Muscle layer of colon (tissue), 2 donors: ENCODE measurements around the gene NEDD4L.

Experiments used
- H3K27ac ChIP-seq: one replicate; pipeline ENCODE4 v1.7.0; 2013; ENCODE audit warnings: low read depth, mild to moderate bottlenecking, low read length, moderate library complexity
- H3K27me3 ChIP-seq, 2 donors: one replicate each; pipeline ENCODE4 v1.7.0; 2013; ENCODE audit warnings: low read length in 2 of 2, mild to moderate bottlenecking in 2 of 2; ENCODE audit not compliant: insufficient read depth in 2 of 2, control insufficient read depth in 1 of 2
- H3K36me3 ChIP-seq: one replicate; pipeline ENCODE4 v1.7.0; 2013; ENCODE audit warnings: mild to moderate bottlenecking, low read length; ENCODE audit not compliant: insufficient read depth
- H3K4me1 ChIP-seq: one replicate; pipeline ENCODE4 v1.7.0; 2013; ENCODE audit warnings: mild to moderate bottlenecking, low read length; ENCODE audit not compliant: insufficient read depth
- H3K4me3 ChIP-seq, 2 donors: one replicate each; pipeline ENCODE4 v1.7.0; 2013; ENCODE audit warnings: low read length in 2 of 2, low read depth in 1 of 2, mild to moderate bottlenecking in 1 of 2, moderate library complexity in 1 of 2
- H3K9ac ChIP-seq: one replicate; pipeline ENCODE4 v1.7.0; 2013; ENCODE audit warnings: low read length
- H3K9me3 ChIP-seq: one replicate; pipeline ENCODE4 v1.7.0; 2013; ENCODE audit warnings: mild to moderate bottlenecking, low read length
- donor health status: abdominal sarcoma.
- donor health status: Adenocarcinoma of cecum.

Gene NEDD4L

GRCh38 chr18:58191626-58192025 is 147.6 kb downstream of the NEDD4L start:
- Histone ChIP-seq H3K4me1 (peaks cover 21% of the 10 kb centered on the region), H3K27me3 (no peaks in the 10 kb centered on the region), H3K9me3 (no peaks in the 10 kb centered on the region), H3K9ac (no peak overlapping the region), H3K36me3 (no peaks in the 10 kb centered on the region), H3K4me3 (no peak overlapping the region), H3K27ac (no peak overlapping the region)

DNA sequence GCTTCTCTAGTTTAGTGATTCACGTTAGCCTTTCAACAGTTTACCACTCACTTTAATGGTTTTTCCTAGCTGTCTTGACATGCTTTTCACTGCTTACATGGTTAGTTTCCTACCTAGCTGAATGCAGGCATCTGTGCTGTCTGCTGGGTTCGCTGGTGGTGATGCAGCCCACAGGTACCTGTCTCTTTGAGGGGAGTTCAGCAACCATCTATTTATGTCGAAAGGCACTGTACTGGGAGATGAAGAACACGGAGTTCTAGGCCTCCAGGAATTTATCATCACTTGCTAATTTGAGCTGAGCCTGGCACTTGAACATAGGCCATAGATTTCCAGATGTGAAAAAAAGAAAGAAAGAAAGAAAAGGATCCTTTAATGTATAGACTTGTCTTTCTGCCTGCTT is 148.5 kb downstream of the NEDD4L start:
- Histone ChIP-seq H3K27ac (no peak overlapping the region), H3K27me3 (no peaks in the 10 kb centered on the region), H3K9me3 (no peaks in the 10 kb centered on the region), H3K9ac (no peak overlapping the region), H3K4me1 (peaks cover 18% of the 10 kb centered on the region), H3K36me3 (no peaks in the 10 kb centered on the region), H3K4me3 (no peak overlapping the region)

DNA sequence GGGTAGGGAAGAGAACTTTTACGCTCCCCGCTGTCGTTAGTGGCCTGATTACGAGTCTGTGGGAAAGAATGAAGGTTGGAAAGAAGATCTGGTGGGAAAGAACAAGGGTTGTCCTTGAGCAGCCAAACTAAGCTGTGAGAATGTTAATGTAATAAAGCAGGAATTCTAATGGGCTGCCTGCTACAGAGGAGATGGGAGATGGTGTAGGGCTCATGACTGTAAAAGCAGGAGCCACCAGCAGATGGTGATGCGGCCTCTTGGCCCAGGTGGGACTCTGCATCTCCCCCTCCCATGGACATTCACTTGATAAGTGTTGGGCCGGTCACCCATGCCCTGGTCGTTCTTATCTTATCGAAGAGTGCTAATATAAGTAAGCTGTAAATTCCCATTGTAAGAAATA is 150.0 kb downstream of the NEDD4L start:
- Histone ChIP-seq H3K27ac (no peak overlapping the region), H3K27me3 (no peaks in the 10 kb centered on the region), H3K4me3 (no peak overlapping the region), H3K36me3 (no peaks in the 10 kb centered on the region), H3K9me3 (no peaks in the 10 kb centered on the region), H3K4me1 (peaks cover 20% of the 10 kb centered on the region), H3K9ac (no peak overlapping the region)

DNA sequence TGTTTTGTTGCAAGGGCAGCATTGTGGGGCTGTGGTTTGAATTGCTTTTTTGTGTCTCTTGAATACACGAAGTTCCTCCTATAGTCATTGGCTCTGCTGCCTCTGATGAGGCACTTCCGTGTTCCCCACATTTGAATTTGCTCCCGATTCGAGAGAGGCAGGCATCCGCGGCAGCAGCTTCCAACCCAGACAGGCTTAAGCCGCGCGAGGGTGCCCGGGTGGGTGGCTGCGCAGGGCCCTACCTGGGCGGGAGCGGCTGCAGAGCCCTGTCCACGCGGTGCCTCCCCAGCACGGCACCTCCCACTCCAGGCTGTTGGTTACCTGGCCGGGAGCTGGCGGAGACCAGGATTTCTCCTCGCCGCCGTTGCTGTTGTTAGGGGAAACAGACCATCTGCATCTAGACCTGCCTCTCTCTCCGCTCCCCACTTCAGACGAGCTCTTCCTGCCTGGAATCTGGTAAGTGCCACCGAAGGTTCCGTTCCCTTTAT is 151.3 kb downstream of the NEDD4L start:
- Histone ChIP-seq H3K36me3 (no peaks in the 10 kb centered on the region), H3K4me1 (peaks cover 17% of the 10 kb centered on the region), H3K4me3 (peak overlapping the region; percentile 30 to 66), H3K27me3 (no peaks in the 10 kb centered on the region), H3K9ac (peak overlapping the region; percentile 83), H3K9me3 (no peaks in the 10 kb centered on the region), H3K27ac (peak overlapping the region; percentile 59)

DNA sequence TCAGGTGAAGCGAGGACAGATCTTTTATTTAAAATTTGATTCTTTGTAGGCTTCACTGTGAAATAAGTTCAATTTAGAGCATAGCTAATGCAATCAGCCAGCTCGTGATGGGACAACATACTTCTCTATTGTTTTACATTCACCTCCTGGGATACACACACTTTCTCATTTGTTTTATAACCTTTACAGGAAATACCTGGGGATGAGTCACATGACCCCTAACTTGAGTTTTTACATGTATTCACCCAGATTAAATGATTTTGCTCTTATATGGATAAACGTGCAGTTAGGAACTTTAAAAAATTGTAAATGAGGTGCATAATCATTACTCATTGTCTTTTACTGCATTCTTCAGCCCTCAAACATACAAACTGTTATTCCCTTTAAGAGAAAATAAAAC is 152.1 kb downstream of the NEDD4L start:
- H3K27ac ChIP-seq = peak overlapping the region; percentile 59
- H3K9me3 ChIP-seq = no peaks in the 10 kb centered on the region
- peak overlapping the region; percentile 30 to 66 for H3K4me3 ChIP-seq
- no peaks in the 10 kb centered on the region for H3K27me3 ChIP-seq
- H3K36me3 ChIP-seq = no peaks in the 10 kb centered on the region
- peak overlapping the region; percentile 83 for H3K9ac ChIP-seq
- H3K4me1 ChIP-seq = peaks cover 17% of the 10 kb centered on the region

DNA sequence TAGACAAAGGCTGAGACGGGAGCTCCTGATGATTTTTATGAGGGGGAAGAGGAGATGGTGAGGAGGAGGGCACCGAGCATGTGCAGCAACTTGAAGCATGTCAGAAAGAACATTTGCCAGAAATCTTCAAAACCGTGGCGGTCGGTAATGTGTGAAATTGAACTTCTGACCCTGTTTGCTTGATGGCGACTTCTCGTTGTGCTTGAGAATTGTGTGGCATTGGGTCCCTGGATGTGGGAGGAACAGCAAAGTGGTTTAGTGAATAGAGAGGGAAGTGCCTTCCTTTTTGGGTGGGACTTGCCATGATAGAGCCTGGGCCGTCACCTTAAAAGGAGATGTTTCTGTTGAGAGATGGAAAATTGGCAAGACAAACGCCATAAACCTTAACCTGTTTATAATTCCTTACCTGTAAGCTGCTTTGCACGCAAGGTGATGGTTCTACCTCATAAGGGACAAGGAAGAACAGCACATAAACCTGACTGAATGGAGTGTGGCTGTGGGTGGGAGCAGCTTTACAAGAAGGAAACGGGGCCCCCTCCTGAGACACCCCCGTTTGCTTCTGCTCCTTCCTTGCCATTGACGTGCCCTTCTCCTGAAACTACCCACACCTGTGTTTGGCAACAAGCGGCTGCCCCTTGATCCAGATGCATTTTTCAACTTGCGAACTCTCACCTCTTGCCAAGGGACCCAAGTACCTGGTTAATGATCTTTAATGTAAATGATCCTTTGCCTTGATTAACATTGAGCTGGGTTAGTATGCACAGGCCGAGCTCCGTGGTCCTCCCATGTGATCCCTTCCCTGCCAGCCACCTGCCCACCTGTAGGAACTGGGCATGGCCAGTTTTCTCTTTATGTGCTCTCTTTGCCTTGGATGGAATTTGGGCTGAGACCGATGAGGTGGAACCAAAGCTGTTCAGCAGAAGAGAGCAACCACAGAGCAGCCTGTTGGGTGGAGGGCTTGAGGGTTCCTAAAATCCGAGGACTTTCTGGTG is 153.2 kb downstream of the NEDD4L start:
- H3K9me3 ChIP-seq = no peaks in the 10 kb centered on the region
- H3K9ac ChIP-seq = peak overlapping the region; percentile 83
- peaks cover 26% of the 10 kb centered on the region for H3K4me1 ChIP-seq
- no peaks in the 10 kb centered on the region for H3K27me3 ChIP-seq
- peak overlapping the region in 1 of 2 donors; percentile 51 for H3K4me3 ChIP-seq
- no peaks in the 10 kb centered on the region for H3K36me3 ChIP-seq
- H3K27ac ChIP-seq = peak overlapping the region; percentile 59

GRCh38 chr18:58201268-58201667 is 157.2 kb downstream of the NEDD4L start:
- H3K4me1 ChIP-seq = peaks cover 45% of the 10 kb centered on the region
- peak overlapping the region; percentile 74 for H3K27ac ChIP-seq
- H3K9ac ChIP-seq = no peak overlapping the region
- H3K27me3 ChIP-seq = no peaks in the 10 kb centered on the region
- H3K36me3 ChIP-seq = no peaks in the 10 kb centered on the region
- no peaks in the 10 kb centered on the region for H3K9me3 ChIP-seq
- no peak overlapping the region for H3K4me3 ChIP-seq

- no peaks in the 10 kb centered on the region for H3K27me3 ChIP-seq
- no peaks in the 10 kb centered on the region for H3K36me3 ChIP-seq
- H3K4me1 ChIP-seq = peaks cover 47% of the 10 kb centered on the region
- peak overlapping the region; percentile 74 for H3K27ac ChIP-seq
- no peak overlapping the region for H3K4me3 ChIP-seq
- H3K9me3 ChIP-seq = no peaks in the 10 kb centered on the region
- no peak overlapping the region for H3K9ac ChIP-seq
Measured at GRCh38 chr18:58201733-58202730, 158.0 kb downstream of the NEDD4L start.

DNA sequence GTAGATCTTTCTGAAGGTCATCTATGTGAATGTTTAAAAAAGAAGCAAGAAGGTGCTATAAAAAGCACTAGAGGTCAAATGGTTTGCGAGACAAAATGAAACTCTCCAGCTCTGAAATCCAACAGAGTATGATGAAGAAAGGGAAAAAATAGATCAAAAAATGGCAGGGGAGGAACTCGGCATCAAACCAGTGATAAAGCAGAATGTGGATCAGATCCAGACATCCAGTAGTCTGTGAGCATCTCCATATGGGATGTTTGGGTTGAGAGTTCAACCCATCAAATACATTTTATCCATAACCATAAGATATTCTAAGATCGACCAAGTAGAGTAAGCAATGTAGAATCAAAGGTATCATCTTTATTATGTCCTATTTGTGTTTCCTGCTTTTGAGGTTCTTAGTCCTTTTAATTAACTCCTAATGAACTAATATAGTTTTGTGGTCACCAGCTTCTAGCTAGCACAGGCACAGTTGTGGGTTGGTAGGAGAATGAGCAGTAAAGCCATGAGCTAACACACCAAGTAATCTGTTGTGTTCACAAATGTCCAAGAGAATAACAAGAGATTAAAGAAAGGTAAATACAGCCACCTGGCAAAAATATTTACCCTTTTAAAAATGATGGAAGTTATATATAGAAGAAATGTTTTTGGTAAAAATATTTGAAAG is 160.9 kb downstream of the NEDD4L start:
- Histone ChIP-seq H3K9ac (no peak overlapping the region), H3K9me3 (no peaks in the 10 kb centered on the region), H3K27ac (no peak overlapping the region), H3K27me3 (no peaks in the 10 kb centered on the region), H3K4me3 (no peak overlapping the region), H3K36me3 (no peaks in the 10 kb centered on the region), H3K4me1 (peaks cover 56% of the 10 kb centered on the region)

DNA sequence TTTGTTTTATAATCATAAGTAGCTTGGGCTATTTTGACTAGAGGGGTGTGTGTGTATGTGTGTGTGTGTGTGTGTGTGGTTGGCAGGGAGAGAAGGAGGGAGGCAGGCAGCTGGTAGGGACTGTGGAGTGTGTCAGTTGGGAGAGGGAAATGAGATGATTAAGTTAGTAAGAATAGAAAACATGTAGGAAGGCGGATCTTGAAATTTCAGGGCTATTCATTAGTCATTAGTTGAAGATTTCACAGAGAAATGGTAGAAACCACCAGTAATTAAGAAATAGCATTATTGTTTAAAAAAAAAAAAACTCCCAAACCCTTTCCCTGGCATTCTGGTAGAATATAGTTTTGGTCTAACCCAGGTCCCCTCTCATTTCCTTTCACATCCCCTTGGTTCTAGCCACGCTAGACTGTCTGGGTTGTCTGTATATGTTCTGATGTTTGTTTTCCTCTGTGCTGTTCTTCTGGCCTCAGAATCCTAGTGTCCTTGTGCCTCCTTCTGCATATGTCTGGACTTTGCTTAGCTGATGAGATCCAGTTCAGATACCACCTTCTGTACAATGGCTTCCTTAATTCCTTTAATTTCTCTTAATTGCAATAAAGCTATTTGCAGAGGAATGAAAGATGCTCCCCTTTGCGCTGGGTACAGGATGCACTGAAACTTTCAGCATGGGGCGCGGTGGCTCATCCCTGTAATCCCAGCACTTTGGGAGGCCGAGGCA is 161.6 kb downstream of the NEDD4L start:
- Histone ChIP-seq H3K4me3 (no peak overlapping the region), H3K9me3 (no peaks in the 10 kb centered on the region), H3K36me3 (no peaks in the 10 kb centered on the region), H3K9ac (no peak overlapping the region), H3K27me3 (no peaks in the 10 kb centered on the region), H3K27ac (peak overlapping the region; percentile 10), H3K4me1 (peaks cover 56% of the 10 kb centered on the region)
